ENCODE data around the gene CCDC149.

DNA sequence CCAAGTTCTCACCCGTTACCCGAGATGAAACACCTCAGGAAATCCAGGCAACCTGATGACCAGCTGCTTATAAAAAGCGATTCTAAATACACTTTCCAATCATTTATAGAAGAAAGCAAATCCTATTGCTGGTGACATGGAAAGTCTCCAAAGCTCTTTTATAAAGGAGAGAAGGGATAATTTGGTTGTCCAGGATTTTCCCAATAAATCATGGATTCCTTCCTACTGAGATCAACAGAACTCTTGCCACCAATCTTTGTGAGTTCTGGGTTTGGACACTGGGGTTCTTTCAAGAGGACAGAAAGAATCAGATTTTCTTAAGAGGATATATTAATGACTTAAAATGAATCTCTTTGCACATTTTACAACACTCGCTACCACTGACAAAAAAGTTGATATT lies 142.2 kb downstream of the CCDC149 start:
- TF ChIP-seq, protein P1, sequence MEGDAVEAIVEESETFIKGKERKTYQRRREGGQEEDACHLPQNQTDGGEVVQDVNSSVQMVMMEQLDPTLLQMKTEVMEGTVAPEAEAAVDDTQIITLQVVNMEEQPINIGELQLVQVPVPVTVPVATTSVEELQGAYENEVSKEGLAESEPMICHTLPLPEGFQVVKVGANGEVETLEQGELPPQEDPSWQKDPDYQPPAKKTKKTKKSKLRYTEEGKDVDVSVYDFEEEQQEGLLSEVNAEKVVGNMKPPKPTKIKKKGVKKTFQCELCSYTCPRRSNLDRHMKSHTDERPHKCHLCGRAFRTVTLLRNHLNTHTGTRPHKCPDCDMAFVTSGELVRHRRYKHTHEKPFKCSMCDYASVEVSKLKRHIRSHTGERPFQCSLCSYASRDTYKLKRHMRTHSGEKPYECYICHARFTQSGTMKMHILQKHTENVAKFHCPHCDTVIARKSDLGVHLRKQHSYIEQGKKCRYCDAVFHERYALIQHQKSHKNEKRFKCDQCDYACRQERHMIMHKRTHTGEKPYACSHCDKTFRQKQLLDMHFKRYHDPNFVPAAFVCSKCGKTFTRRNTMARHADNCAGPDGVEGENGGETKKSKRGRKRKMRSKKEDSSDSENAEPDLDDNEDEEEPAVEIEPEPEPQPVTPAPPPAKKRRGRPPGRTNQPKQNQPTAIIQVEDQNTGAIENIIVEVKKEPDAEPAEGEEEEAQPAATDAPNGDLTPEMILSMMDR (IDR thresholded peaks at IDR 0.05): no peak
- TF ChIP-seq POLR2A (IDR thresholded peaks at IDR 0.05): no peak

Data from heart left ventricle (tissue), 13 donors.